ENCODE results near the gene LOXL3.

The LOXL3 gene

GRCh38 chr2:74533464-74533863, 20.3 kb downstream of the LOXL3 start:
- in situ Hi-C loops (cut with HindIII; ENCODE audit: low pct_ligation_motif_present, low pct_unique_long_range_greater_than_20kb, low sequenced_read_pairs) = no loop called here
- DNase-seq = no peak

- DNase-seq = peak; percentile 60
- in situ Hi-C loops (cut with HindIII; ENCODE audit: low pct_ligation_motif_present, low pct_unique_long_range_greater_than_20kb, low sequenced_read_pairs) = no loop called here
These were observed 21.5 kb downstream of the LOXL3 start for GRCh38 chr2:74532222-74532621.

- in situ Hi-C loops (cut with HindIII; ENCODE audit: low pct_ligation_motif_present, low pct_unique_long_range_greater_than_20kb, low sequenced_read_pairs) = no loop called here
These were observed 22.1 kb downstream of the LOXL3 start for GRCh38 chr2:74531666-74532065.

GRCh38 chr2:74530239-74531187, 23.2 kb downstream of the LOXL3 start:
- DNase-seq = peak; percentile 17
- in situ Hi-C loops (cut with HindIII; ENCODE audit: low pct_ligation_motif_present, low pct_unique_long_range_greater_than_20kb, low sequenced_read_pairs) = no loop called here

More at GRCh38 chr2:74531666-74532065, 22.1 kb downstream of the LOXL3 start:
- no peak for DNase-seq

GRCh38 chr2:74529357-74530238, 24.1 kb downstream of the LOXL3 start, which contains the start of the genes AUP1 and HTRA2:
Gene AUP1 (minus strand): TSS chr2:74529706. CDS start chr2:74529629, 77 bp downstream.
Gene HTRA2 (plus strand): TSS chr2:74529933. CDS start chr2:74530007, 74 bp downstream.
- in situ Hi-C loops (cut with HindIII; ENCODE audit: low pct_ligation_motif_present, low pct_unique_long_range_greater_than_20kb, low sequenced_read_pairs) = no loop called here
- peak; percentile 99 for DNase-seq

- in situ Hi-C loops (cut with HindIII; ENCODE audit: low pct_ligation_motif_present, low pct_unique_long_range_greater_than_20kb, low sequenced_read_pairs) = no loop called here
- DNase-seq = no peak
These were observed 25.0 kb downstream of the LOXL3 start for GRCh38 chr2:74528600-74529356.

GRCh38 chr2:74527741-74528140, 26.0 kb downstream of the LOXL3 start:
- no peak for DNase-seq

GRCh38 chr2:74526649-74527230, 27.0 kb downstream of the LOXL3 start:
- no peak for DNase-seq
- in situ Hi-C loops (cut with HindIII; ENCODE audit: low pct_ligation_motif_present, low pct_unique_long_range_greater_than_20kb, low sequenced_read_pairs) = no loop called here

More at GRCh38 chr2:74527741-74528140, 26.0 kb downstream of the LOXL3 start:
- in situ Hi-C loops (cut with HindIII; ENCODE audit: low pct_ligation_motif_present, low pct_unique_long_range_greater_than_20kb, low sequenced_read_pairs) = no loop called here

GRCh38 chr2:74525717-74526648, 27.8 kb downstream of the LOXL3 start, which contains the start of gene DQX1:
Gene DQX1 (minus strand): TSS chr2:74526231. CDS start chr2:74525729, 502 bp downstream.
- in situ Hi-C loops (cut with HindIII; ENCODE audit: low pct_ligation_motif_present, low pct_unique_long_range_greater_than_20kb, low sequenced_read_pairs) = no loop called here
- DNase-seq = peak; percentile 20

GRCh38 chr2:74524955-74525716, 28.6 kb downstream of the LOXL3 start:
- DNase-seq = no peak
- in situ Hi-C loops (cut with HindIII; ENCODE audit: low pct_ligation_motif_present, low pct_unique_long_range_greater_than_20kb, low sequenced_read_pairs) = no loop called here

GRCh38 chr2:74524005-74524404, 29.7 kb downstream of the LOXL3 start:
- in situ Hi-C loops (cut with HindIII; ENCODE audit: low pct_ligation_motif_present, low pct_unique_long_range_greater_than_20kb, low sequenced_read_pairs) = no loop called here
- DNase-seq = no peak

- DNase-seq = no peak
- in situ Hi-C loops (cut with HindIII; ENCODE audit: low pct_ligation_motif_present, low pct_unique_long_range_greater_than_20kb, low sequenced_read_pairs) = no loop called here
These were observed 31.2 kb downstream of the LOXL3 start for GRCh38 chr2:74522516-74522915.

GRCh38 chr2:74516650-74517049, 37.1 kb downstream of the LOXL3 start:
- no peak for DNase-seq
- in situ Hi-C loops (cut with HindIII; ENCODE audit: low pct_ligation_motif_present, low pct_unique_long_range_greater_than_20kb, low sequenced_read_pairs) = no loop called here

- in situ Hi-C loops (cut with HindIII; ENCODE audit: low pct_ligation_motif_present, low pct_unique_long_range_greater_than_20kb, low sequenced_read_pairs) = no loop called here
- DNase-seq = no peak
These were observed 37.6 kb downstream of the LOXL3 start for GRCh38 chr2:74515981-74516633.

GRCh38 chr2:74515271-74515980, 38.3 kb downstream of the LOXL3 start:
- in situ Hi-C loops (cut with HindIII; ENCODE audit: low pct_ligation_motif_present, low pct_unique_long_range_greater_than_20kb, low sequenced_read_pairs) = no loop called here
- DNase-seq = no peak
